ENCODE measurements around the gene POLR1A. TPM values are rescaled to one million over a fixed set of nuclear protein-coding genes. Genes with fewer than 3 reads are reported as not detected.
A peak's percentile ranks its signal among the peaks of the same experiment; 100 is the strongest.

POLR1A gene
- 5.2 TPM for total RNA-seq (2013)
- polyA plus RNA-seq (1 to 10 TPM in 2 of 3 donors, under 1 TPM in 1; 0.45 to 2.1 (median 1.6) TPM), polyA minus RNA-seq (4.2 and 5.3 TPM in 2 replicates), total RNA-seq (4.3 to 25.4 (median 17.6) reads per million in 11 experiments)

DNA sequence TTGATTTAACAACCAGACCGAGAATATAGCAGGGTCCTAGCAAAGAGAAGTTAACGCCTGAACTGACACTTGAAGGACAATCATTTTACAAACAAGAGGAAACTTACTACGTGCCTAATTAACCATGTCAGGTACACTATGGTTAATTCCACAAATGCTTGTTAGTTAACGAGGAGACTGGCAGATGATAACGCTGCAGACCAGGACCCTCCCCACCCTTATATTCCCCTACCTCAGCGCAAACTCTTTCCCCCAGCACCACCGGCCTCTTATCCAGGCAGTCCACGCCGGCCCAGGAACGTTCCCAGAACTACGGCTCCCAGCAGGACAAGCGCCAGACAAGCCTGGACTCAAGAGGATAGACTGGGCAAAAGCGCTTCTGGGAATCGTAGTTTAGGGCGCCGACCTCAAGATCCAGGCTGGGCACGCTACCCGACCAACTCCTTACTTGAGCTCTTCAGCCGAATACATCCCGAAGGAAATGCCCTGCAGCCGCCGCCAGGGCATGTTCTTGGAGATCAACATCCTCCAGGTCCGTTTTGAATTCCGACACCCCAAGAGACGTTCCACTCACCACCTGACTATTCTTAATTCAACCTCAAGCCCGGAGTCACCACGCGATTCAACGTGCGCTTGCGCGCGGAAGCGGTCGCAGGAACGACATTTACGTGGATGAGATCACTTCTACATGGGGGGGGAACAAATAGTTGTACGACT is at the start of gene POLR1A:
TSS of gene POLR1A (minus strand) at position 635 of the 717 bp plus-strand sequence. CDS start at position 525, 110 bp downstream.
- Histone ChIP-seq H3K27ac (ENCODE audit: low read depth in 1 of 2, low read length in 2 of 2) (peak within 1 kb of the TSS; percentile 44 to 88), H3K79me2 (ENCODE audit: insufficient read depth, low read length) (peaks cover 81% of the 10 kb centered on the region), H2AFZ (ENCODE audit: insufficient read depth, low read depth, low read length, poor library complexity, severe bottlenecking) (peak within 1 kb of the TSS; percentile 90), H3K9me3 (replicated peaks in 1 of 2; ENCODE audit: control insufficient read depth in 1 of 2, insufficient read depth in 1 of 2, low read length in 2 of 2) (no peaks in the 10 kb centered on the region), H3K4me2 (replicated peaks; ENCODE audit: extremely low read depth, low read length, poor library complexity, severe bottlenecking) (peak within 1 kb of the TSS; percentile 96), H3K4me3 (replicated peaks in 1 of 3; ENCODE audit: low read depth in 2 of 3, low read length in 3 of 3) (peak within 1 kb of the TSS; percentile 70 to 94 (median 79)), H3K27me3 (ENCODE audit: control insufficient read depth in 2 of 2, insufficient read depth in 2 of 2, low read length in 2 of 2) (no peaks in the 10 kb centered on the region), H3K4me1 (ENCODE audit: control insufficient read depth in 1 of 2, insufficient read depth in 2 of 2, low read length in 2 of 2) (peaks cover 17 to 24% of the 10 kb centered on the region in 2 donors), H3K36me3 (replicated peaks in 1 of 2; ENCODE audit: control insufficient read depth in 1 of 2, insufficient read depth in 2 of 2, low read length in 2 of 2) (peaks cover 20 to 54% of the 10 kb centered on the region in 2 donors), H3K9ac (ENCODE audit: insufficient read depth, low read length, poor library complexity, severe bottlenecking) (peak within 1 kb of the TSS; percentile 74), H4K20me1 (ENCODE audit: insufficient read depth, low read length) (peaks cover 12% of the 10 kb centered on the region)
- peaks cover 32 to 34% of the 10 kb centered on the region in 2 donors for H3K36me3 Mint-ChIP-seq
- peaks cover 0 to 2% (median 0%) of the 10 kb centered on the region in 7 donors for H3K9me3 Mint-ChIP-seq
- peak; percentile 79 to 87 (median 80) for DNase-seq
- TF ChIP-seq, protein P1, sequence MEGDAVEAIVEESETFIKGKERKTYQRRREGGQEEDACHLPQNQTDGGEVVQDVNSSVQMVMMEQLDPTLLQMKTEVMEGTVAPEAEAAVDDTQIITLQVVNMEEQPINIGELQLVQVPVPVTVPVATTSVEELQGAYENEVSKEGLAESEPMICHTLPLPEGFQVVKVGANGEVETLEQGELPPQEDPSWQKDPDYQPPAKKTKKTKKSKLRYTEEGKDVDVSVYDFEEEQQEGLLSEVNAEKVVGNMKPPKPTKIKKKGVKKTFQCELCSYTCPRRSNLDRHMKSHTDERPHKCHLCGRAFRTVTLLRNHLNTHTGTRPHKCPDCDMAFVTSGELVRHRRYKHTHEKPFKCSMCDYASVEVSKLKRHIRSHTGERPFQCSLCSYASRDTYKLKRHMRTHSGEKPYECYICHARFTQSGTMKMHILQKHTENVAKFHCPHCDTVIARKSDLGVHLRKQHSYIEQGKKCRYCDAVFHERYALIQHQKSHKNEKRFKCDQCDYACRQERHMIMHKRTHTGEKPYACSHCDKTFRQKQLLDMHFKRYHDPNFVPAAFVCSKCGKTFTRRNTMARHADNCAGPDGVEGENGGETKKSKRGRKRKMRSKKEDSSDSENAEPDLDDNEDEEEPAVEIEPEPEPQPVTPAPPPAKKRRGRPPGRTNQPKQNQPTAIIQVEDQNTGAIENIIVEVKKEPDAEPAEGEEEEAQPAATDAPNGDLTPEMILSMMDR (IDR thresholded peaks at IDR 0.05) = no peak
- H3K27me3 Mint-ChIP-seq (ENCODE audit: low read depth in 3 of 3) = peaks cover 0 to 1% (median 0%) of the 10 kb centered on the region in 3 donors
- intact Hi-C loops (cut with micrococcal nuclease) = loop anchor here (5.0 to 10.0 kb wide), 6 partner anchors 87 to 1133 kb away; partner anchors contain the start of genes C2orf68 (in 2 of the 2), USP39 (in 2 of the 2), IMMT (in 1 of the 2) and KCMF1 (in 1 of the 2)
- WGBS (ENCODE audit: insufficient coverage) = 0% methylated on average over 20 of the region's 38 CpGs
- peak within 1 kb of the TSS; percentile 94 to 100 (median 99) for H3K27ac Mint-ChIP-seq
- H3K4me3 Mint-ChIP-seq = peak within 1 kb of the TSS; percentile 93 to 98
- H3K4me1 Mint-ChIP-seq = peaks cover 25% of the 10 kb centered on the region

DNA sequence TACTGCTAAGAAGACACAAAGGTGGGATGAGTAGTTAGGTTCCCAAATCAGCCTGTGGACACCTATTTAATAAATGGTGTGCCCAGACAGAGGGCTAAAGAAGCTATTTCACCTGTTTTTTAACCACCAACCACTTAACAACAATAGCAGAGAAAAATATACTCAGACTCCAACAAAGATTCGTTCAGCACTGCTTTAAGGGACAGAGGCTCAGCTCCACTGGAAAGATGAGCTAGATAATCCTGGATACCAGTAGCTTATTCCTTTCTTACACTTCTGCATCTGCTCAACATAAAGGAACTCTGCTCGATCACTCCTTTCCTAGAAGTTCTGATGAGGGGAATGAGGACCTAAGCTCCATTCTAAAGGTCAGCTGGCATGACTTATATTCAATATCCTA is 44.8 kb upstream of the POLR1A start:
- no peaks in the 10 kb centered on the region for H3K27me3 ChIP-seq (ENCODE audit: control insufficient read depth in 2 of 2, insufficient read depth in 2 of 2, low read length in 2 of 2)
- no peaks in the 10 kb centered on the region for H3K4me1 ChIP-seq (ENCODE audit: control insufficient read depth in 1 of 2, insufficient read depth in 2 of 2, low read length in 2 of 2)
- H3K9me3 ChIP-seq (replicated peaks in 1 of 2; ENCODE audit: control insufficient read depth in 1 of 2, insufficient read depth in 1 of 2, low read length in 2 of 2) = no peaks in the 10 kb centered on the region
- TF ChIP-seq, protein P1 (IDR thresholded peaks at IDR 0.05) = no peak
- H3K36me3 Mint-ChIP-seq = peaks cover 75 to 90% of the 10 kb centered on the region in 2 donors
- no peak overlapping the region for H3K4me3 Mint-ChIP-seq
- H4K20me1 ChIP-seq (ENCODE audit: insufficient read depth, low read length) = peaks cover 8% of the 10 kb centered on the region
- H3K27me3 Mint-ChIP-seq (ENCODE audit: low read depth in 3 of 3) = peaks cover 0 to 3% (median 0%) of the 10 kb centered on the region in 3 donors
- no peak overlapping the region for H3K4me2 ChIP-seq (replicated peaks; ENCODE audit: extremely low read depth, low read length, poor library complexity, severe bottlenecking)
- peak overlapping the region in 1 of 2 donors; percentile 11 for H3K27ac ChIP-seq (ENCODE audit: low read depth in 1 of 2, low read length in 2 of 2)
- no peak for DNase-seq
- no peak overlapping the region for H3K9ac ChIP-seq (ENCODE audit: insufficient read depth, low read length, poor library complexity, severe bottlenecking)
- H3K36me3 ChIP-seq (replicated peaks in 1 of 2; ENCODE audit: control insufficient read depth in 1 of 2, insufficient read depth in 2 of 2, low read length in 2 of 2) = peaks cover 71 to 96% of the 10 kb centered on the region in 2 donors
- no peaks in the 10 kb centered on the region for H3K4me1 Mint-ChIP-seq
- H3K79me2 ChIP-seq (ENCODE audit: insufficient read depth, low read length) = no peaks in the 10 kb centered on the region
- no peaks in the 10 kb centered on the region for H3K9me3 Mint-ChIP-seq
- no peak overlapping the region for H3K4me3 ChIP-seq (replicated peaks in 1 of 3; ENCODE audit: low read depth in 2 of 3, low read length in 3 of 3)
- peak overlapping the region in 1 of 7 donors; percentile 10 for H3K27ac Mint-ChIP-seq
- intact Hi-C loops (cut with micrococcal nuclease) = no loop called here
- H2AFZ ChIP-seq (ENCODE audit: insufficient read depth, low read depth, low read length, poor library complexity, severe bottlenecking) = no peak overlapping the region
- WGBS (ENCODE audit: insufficient coverage) = 100% methylated on average over 1 of the region's 2 CpGs
